Ascending aorta (tissue), 2 donors: ENCODE measurements around the gene AK5. TPM values are rescaled to one million over a fixed set of nuclear protein-coding genes. Genes with fewer than 3 reads are reported as not detected.
"Not testable (repeated sequence)": the region's sequence is repeated elsewhere in the genome, so short reads cannot be mapped to it uniquely, and the experiment has no call there.

Experiments
- DNase-seq, 2 donors: peaks; one replicate each; pipeline ENCODE4 v3.0.0-alpha.2; 2019; ENCODE audit warnings: low spot score in 2 of 2
- H3K27ac ChIP-seq, 2 donors: fragments of 200-600 bp; sonication (generic); one replicate each; pipeline ENCODE4 v1.5.1; 2016 to 2017; ENCODE audit warnings: mild to moderate bottlenecking in 1 of 2
- H3K27me3 ChIP-seq: fragments of 200-600 bp; sonication (generic); one replicate; pipeline ENCODE4 v1.5.1; 2017
- H3K36me3 ChIP-seq, 2 donors: fragments of 200-600 bp; sonication (generic); one replicate each; pipeline ENCODE4 v1.5.1; 2016
- H3K4me1 ChIP-seq, 2 donors: fragments of 200-600 bp; sonication (generic); one replicate each; pipeline ENCODE4 v1.5.1; 2016 to 2017; ENCODE audit warnings: mild to moderate bottlenecking in 1 of 2
- H3K4me3 ChIP-seq, 2 donors: fragments of 200-600 bp; sonication (generic); one replicate each; pipeline ENCODE4 v1.5.1; 2016 to 2017; ENCODE audit warnings: mild to moderate bottlenecking in 1 of 2
- H3K9me3 ChIP-seq, 2 donors: fragments of 200-600 bp; sonication (generic); one replicate each; pipeline ENCODE4 v1.5.1; 2016
- CTCF ChIP-seq, 3 experiments: fragments of 200-600 bp in 2 of 3; fragments of 450-650 bp in 1 of 3; sonication (generic) in 2 of 3; IDR thresholded peaks; one replicate each; pipeline ENCODE4 v1.5.1; 2016 to 2019; ENCODE audit warnings: antibody characterized with exemption in 3 of 3, mild to moderate bottlenecking in 1 of 3, moderate library complexity in 1 of 3
- intact Hi-C: fragments of 100-400 bp; cut with DNase I; formaldehyde crosslinking; loops from one replicate; pipeline ENCODE4 v1.15.1; 2023
- total RNA-seq: library from RNA; depleted of rRNA; stranded (reverse); fragments of >200 nt; gene quantifications from one replicate; pipeline ENCODE4 v1.1.0, GENCODE V29; 2016

AK5 gene
- total RNA-seq, 1 donor from 2014 or later: not detected

GRCh38 chr1:77509898-77510297 lies 228.1 kb downstream of the AK5 start:
- H3K9me3 ChIP-seq: no peaks in the 10 kb centered on the region
- no peaks in the 10 kb centered on the region for H3K27me3 ChIP-seq
- H3K4me1 ChIP-seq: no peaks in the 10 kb centered on the region
- no peak for DNase-seq
- H3K4me3 ChIP-seq: no peak overlapping the region
- intact Hi-C loops: no loop called here
- TF ChIP-seq CTCF (IDR thresholded peaks at IDR 0.05): no peak
- no peaks in the 10 kb centered on the region for H3K36me3 ChIP-seq
- H3K27ac ChIP-seq: no peak overlapping the region

- Histone ChIP-seq H3K27ac (no peak overlapping the region), H3K4me1 (no peaks in the 10 kb centered on the region), H3K36me3 (no peaks in the 10 kb centered on the region), H3K4me3 (no peak overlapping the region), H3K27me3 (no peaks in the 10 kb centered on the region), H3K9me3 (no peaks in the 10 kb centered on the region)
- DNase-seq: no peak
- intact Hi-C loops: no loop called here
- TF ChIP-seq CTCF (IDR thresholded peaks at IDR 0.05): no peak
Measured at GRCh38 chr1:77511440-77511840, 229.6 kb downstream of the AK5 start.

GRCh38 chr1:77512650-77513049 lies 230.8 kb downstream of the AK5 start:
- H3K9me3 ChIP-seq, H3K27ac ChIP-seq, H3K4me1 ChIP-seq, H3K36me3 ChIP-seq, H3K4me3 ChIP-seq, DNase-seq, intact Hi-C loops, H3K27me3 ChIP-seq: not testable (repeated sequence)

- intact Hi-C loops: no loop called here
- no peaks in the 10 kb centered on the region for H3K4me1 ChIP-seq
- no peak for TF ChIP-seq CTCF (IDR thresholded peaks at IDR 0.05)
- no peaks in the 10 kb centered on the region for H3K9me3 ChIP-seq
- no peaks in the 10 kb centered on the region for H3K36me3 ChIP-seq
- H3K27me3 ChIP-seq: no peaks in the 10 kb centered on the region
- DNase-seq: no peak
- no peak overlapping the region for H3K27ac ChIP-seq
- no peak overlapping the region for H3K4me3 ChIP-seq
Measured at GRCh38 chr1:77513839-77514763, 232.3 kb downstream of the AK5 start.

- H3K9me3 ChIP-seq: no peaks in the 10 kb centered on the region
- intact Hi-C loops: no loop called here
- no peaks in the 10 kb centered on the region for H3K4me1 ChIP-seq
- no peak overlapping the region for H3K27ac ChIP-seq
- no peak for DNase-seq
- H3K4me3 ChIP-seq: no peak overlapping the region
- no peak for TF ChIP-seq CTCF (IDR thresholded peaks at IDR 0.05)
- no peaks in the 10 kb centered on the region for H3K27me3 ChIP-seq
- no peaks in the 10 kb centered on the region for H3K36me3 ChIP-seq
Measured at GRCh38 chr1:77514921-77515776, 233.3 kb downstream of the AK5 start.

GRCh38 chr1:77516106-77516505 lies 234.3 kb downstream of the AK5 start:
- no peaks in the 10 kb centered on the region for H3K36me3 ChIP-seq
- no peaks in the 10 kb centered on the region for H3K9me3 ChIP-seq
- no peak for TF ChIP-seq CTCF (IDR thresholded peaks at IDR 0.05)
- no peaks in the 10 kb centered on the region for H3K4me1 ChIP-seq
- no peak for DNase-seq
- intact Hi-C loops: no loop called here
- H3K27me3 ChIP-seq: no peaks in the 10 kb centered on the region
- H3K4me3 ChIP-seq: no peak overlapping the region
- H3K27ac ChIP-seq: no peak overlapping the region
